Activated naive CD8-positive, alpha-beta T cell treated with anti-CD3 and anti-CD28 coated beads, Interleukin-2, amount 10 ng/mL, durations not matched to agents 7 days and 5 days (primary cell): ENCODE measurements around the gene TBXA2R. TPM values are rescaled to one million over a fixed set of nuclear protein-coding genes. Genes with fewer than 3 reads are reported as not detected.
A peak's percentile ranks its signal among the peaks of the same experiment; 100 is the strongest.

Source experiments
- ATAC-seq: fragments of 150-1000 bp; cut with Tn5 transposase; one replicate; pipeline ENCODE4 v1.10.0; 2021; ENCODE audit warnings: low read depth, moderate library complexity
- POLR2A ChIA-PET: fragments of 350-600 bp; sonication (Branson Sonifier 250); formaldehyde crosslinking; loops from one replicate; lab custom pipeline; 2021; ENCODE audit warnings: antibody characterized with exemption; lab: Charles Lee
- DNase-seq: peaks from one replicate; pipeline ENCODE4 v3.0.0; 2021
- H3K27ac Mint-ChIP-seq: one replicate; pipeline ENCODE4 v1.8.0; 2022; ENCODE audit warnings: mild to moderate bottlenecking, mixed read lengths
- H3K27me3 Mint-ChIP-seq: one replicate; pipeline ENCODE4 v1.8.0; 2022; ENCODE audit warnings: mild to moderate bottlenecking, moderate library complexity, mixed read lengths
- H3K36me3 Mint-ChIP-seq: one replicate; pipeline ENCODE4 v1.8.0; 2021; ENCODE audit warnings: mild to moderate bottlenecking, mixed read lengths
- H3K4me1 Mint-ChIP-seq: one replicate; pipeline ENCODE4 v1.8.0; 2021; ENCODE audit warnings: mixed read lengths
- H3K4me3 Mint-ChIP-seq: one replicate; pipeline ENCODE4 v1.8.0; 2022; ENCODE audit warnings: mild to moderate bottlenecking, moderate library complexity, mixed read lengths
- H3K9me3 Mint-ChIP-seq: one replicate; pipeline ENCODE4 v1.8.0; 2021; ENCODE audit warnings: mixed read lengths
- total RNA-seq, 2 experiments: library from RNA; stranded (reverse); gene quantifications; one replicate each; pipeline ENCODE4 v1.2.3, GENCODE V29; 2021

The TBXA2R gene
- total RNA-seq, 2 experiments from 2014 or later: 1.7 to 2.1 TPM

- no peak overlapping the region for H3K27ac Mint-ChIP-seq
- ATAC-seq (no peak), DNase-seq (no peak)
- H3K4me1 Mint-ChIP-seq: peaks cover 10% of the 10 kb centered on the region
- H3K27me3 Mint-ChIP-seq: no peaks in the 10 kb centered on the region
- H3K9me3 Mint-ChIP-seq: no peaks in the 10 kb centered on the region
- H3K4me3 Mint-ChIP-seq: no peak overlapping the region
- POLR2A ChIA-PET: no interaction called here
- H3K36me3 Mint-ChIP-seq: peaks cover 5% of the 10 kb centered on the region
Measured at GRCh38 chr19:3610745-3611717, 4.4 kb upstream of the TBXA2R start.

GRCh38 chr19:3609779-3610719 lies 3.4 kb upstream of the TBXA2R start:
- no peak for DNase-seq
- H3K4me1 Mint-ChIP-seq: peaks cover 10% of the 10 kb centered on the region
- no peak overlapping the region for H3K4me3 Mint-ChIP-seq
- H3K9me3 Mint-ChIP-seq: no peaks in the 10 kb centered on the region
- POLR2A ChIA-PET: interaction anchor here (0.5 to 0.6 kb wide), 2 partner anchors 35 to 735 kb away, joined by 3 to 5 read pairs; no protein-coding TSS in a partner anchor
- peaks cover 4% of the 10 kb centered on the region for H3K36me3 Mint-ChIP-seq
- H3K27ac Mint-ChIP-seq: peak overlapping the region; percentile 54
- no peaks in the 10 kb centered on the region for H3K27me3 Mint-ChIP-seq
- ATAC-seq: no peak

GRCh38 chr19:3608750-3609322 lies 2.2 kb upstream of the TBXA2R start:
- POLR2A ChIA-PET: interaction anchor here (0.6 to 0.7 kb wide), 2 partner anchors 18 to 51 kb away, joined by 3 to 4 read pairs; partner anchors contain the start of genes CACTIN and MFSD12
- no peaks in the 10 kb centered on the region for H3K27me3 Mint-ChIP-seq
- peak overlapping the region; percentile 54 for H3K27ac Mint-ChIP-seq
- no peak overlapping the region for H3K4me3 Mint-ChIP-seq
- DNase-seq (no peak), ATAC-seq (no peak)
- H3K4me1 Mint-ChIP-seq: peaks cover 10% of the 10 kb centered on the region
- peaks cover 4% of the 10 kb centered on the region for H3K36me3 Mint-ChIP-seq
- no peaks in the 10 kb centered on the region for H3K9me3 Mint-ChIP-seq

GRCh38 chr19:3608079-3608641 lies 1.5 kb upstream of the TBXA2R start:
- Mint-ChIP-seq H3K27me3 (no peaks in the 10 kb centered on the region), H3K27ac (peak overlapping the region; percentile 65), H3K4me1 (peaks cover 10% of the 10 kb centered on the region), H3K4me3 (peak overlapping the region; percentile 18), H3K9me3 (no peaks in the 10 kb centered on the region), H3K36me3 (peaks cover 4% of the 10 kb centered on the region)
- ATAC-seq (no peak), DNase-seq (no peak)
- POLR2A ChIA-PET: interaction anchor here (0.7 kb wide), 1 partner anchor 19 kb away, joined by 4 read pairs; the partner anchor contains the start of gene CACTIN

- Mint-ChIP-seq H3K4me3 (peak overlapping the region; percentile 18), H3K27me3 (no peaks in the 10 kb centered on the region), H3K9me3 (no peaks in the 10 kb centered on the region), H3K4me1 (peaks cover 10% of the 10 kb centered on the region), H3K36me3 (peaks cover 4% of the 10 kb centered on the region), H3K27ac (no peak overlapping the region)
- POLR2A ChIA-PET: no interaction called here
- no peak for DNase-seq
- ATAC-seq: no peak
Measured at GRCh38 chr19:3607303-3608078, 816 bp upstream of the TBXA2R start.

GRCh38 chr19:3606174-3606689 lies 443 bp downstream of the TBXA2R start:
- H3K9me3 Mint-ChIP-seq: no peaks in the 10 kb centered on the region
- no peak overlapping the region for H3K27ac Mint-ChIP-seq
- POLR2A ChIA-PET: no interaction called here
- ATAC-seq (peak; percentile 40), DNase-seq (peak; percentile 65)
- H3K4me3 Mint-ChIP-seq: no peak overlapping the region
- H3K27me3 Mint-ChIP-seq: no peaks in the 10 kb centered on the region
- peaks cover 10% of the 10 kb centered on the region for H3K4me1 Mint-ChIP-seq
- H3K36me3 Mint-ChIP-seq: no peaks in the 10 kb centered on the region

GRCh38 chr19:3605770-3606169 lies 905 bp downstream of the TBXA2R start:
- no peak overlapping the region for H3K4me3 Mint-ChIP-seq
- H3K27me3 Mint-ChIP-seq: no peaks in the 10 kb centered on the region
- no peaks in the 10 kb centered on the region for H3K36me3 Mint-ChIP-seq
- no peaks in the 10 kb centered on the region for H3K9me3 Mint-ChIP-seq
- H3K4me1 Mint-ChIP-seq: peaks cover 10% of the 10 kb centered on the region
- H3K27ac Mint-ChIP-seq: no peak overlapping the region
- DNase-seq: no peak
- POLR2A ChIA-PET: no interaction called here
- ATAC-seq: no peak

- H3K36me3 Mint-ChIP-seq: no peaks in the 10 kb centered on the region
- no peak overlapping the region for H3K27ac Mint-ChIP-seq
- ATAC-seq: no peak
- POLR2A ChIA-PET: interaction anchor here (1.0 to 1.2 kb wide), 2 partner anchors 16 to 48 kb away, joined by 4 to 5 read pairs; partner anchors contain the start of gene MFSD12
- peaks cover 10% of the 10 kb centered on the region for H3K4me1 Mint-ChIP-seq
- H3K4me3 Mint-ChIP-seq: no peak overlapping the region
- DNase-seq: no peak
- no peaks in the 10 kb centered on the region for H3K9me3 Mint-ChIP-seq
- no peaks in the 10 kb centered on the region for H3K27me3 Mint-ChIP-seq
Measured at GRCh38 chr19:3605361-3605760, 1.3 kb downstream of the TBXA2R start.

GRCh38 chr19:3604987-3605343 lies 1.7 kb downstream of the TBXA2R start:
- POLR2A ChIA-PET: interaction anchor here (1.0 to 1.2 kb wide), 2 partner anchors 16 to 47 kb away, joined by 4 to 5 read pairs; partner anchors contain the start of gene MFSD12
- Mint-ChIP-seq H3K9me3 (no peaks in the 10 kb centered on the region), H3K27me3 (no peaks in the 10 kb centered on the region), H3K36me3 (no peaks in the 10 kb centered on the region), H3K4me1 (peaks cover 10% of the 10 kb centered on the region), H3K4me3 (no peak overlapping the region), H3K27ac (no peak overlapping the region)
- DNase-seq: peak; percentile 64
- peak; percentile 65 for ATAC-seq

GRCh38 chr19:3604227-3604986 lies 2.3 kb downstream of the TBXA2R start:
- DNase-seq: no peak
- no peaks in the 10 kb centered on the region for H3K36me3 Mint-ChIP-seq
- H3K9me3 Mint-ChIP-seq: no peaks in the 10 kb centered on the region
- ATAC-seq: peak; percentile 16
- H3K27ac Mint-ChIP-seq: peak overlapping the region; percentile 45
- no peaks in the 10 kb centered on the region for H3K27me3 Mint-ChIP-seq
- peaks cover 10% of the 10 kb centered on the region for H3K4me1 Mint-ChIP-seq
- POLR2A ChIA-PET: interaction anchor here (1.0 to 1.2 kb wide), 2 partner anchors 17 to 47 kb away, joined by 4 to 5 read pairs; partner anchors contain the start of gene MFSD12
- no peak overlapping the region for H3K4me3 Mint-ChIP-seq

- no peak for DNase-seq
- peaks cover 8% of the 10 kb centered on the region for H3K4me1 Mint-ChIP-seq
Measured at GRCh38 chr19:3603121-3603811, 3.4 kb downstream of the TBXA2R start.

More at GRCh38 chr19:3603121-3603811, 3.4 kb downstream of the TBXA2R start:
- no peak overlapping the region for H3K27ac Mint-ChIP-seq
- H3K9me3 Mint-ChIP-seq: no peaks in the 10 kb centered on the region
- H3K27me3 Mint-ChIP-seq: no peaks in the 10 kb centered on the region
- POLR2A ChIA-PET: no interaction called here
- no peaks in the 10 kb centered on the region for H3K36me3 Mint-ChIP-seq
- ATAC-seq: no peak
- H3K4me3 Mint-ChIP-seq: no peak overlapping the region
